ENCODE data around the gene CDYL2. TPM values are rescaled to one million over a fixed set of nuclear protein-coding genes. Genes with fewer than 3 reads are reported as not detected.
"Not testable (repeated sequence)": the region's sequence is repeated elsewhere in the genome, so short reads cannot be mapped to it uniquely, and the experiment has no call there.

CDYL2 gene
- total RNA-seq, 1 donor from 2014 or later: 1.8 TPM

- H3K4me1 Mint-ChIP-seq (ENCODE audit: unreplicated experiment): no peaks in the 10 kb centered on the region
- H3K9me3 Mint-ChIP-seq (ENCODE audit: unreplicated experiment): no peaks in the 10 kb centered on the region
- H3K27ac Mint-ChIP-seq (ENCODE audit: unreplicated experiment): no peak overlapping the region
- no peaks in the 10 kb centered on the region for H3K27me3 Mint-ChIP-seq (ENCODE audit: unreplicated experiment)
- no peaks in the 10 kb centered on the region for H3K36me3 Mint-ChIP-seq (ENCODE audit: unreplicated experiment)
- TF ChIP-seq, protein P1, sequence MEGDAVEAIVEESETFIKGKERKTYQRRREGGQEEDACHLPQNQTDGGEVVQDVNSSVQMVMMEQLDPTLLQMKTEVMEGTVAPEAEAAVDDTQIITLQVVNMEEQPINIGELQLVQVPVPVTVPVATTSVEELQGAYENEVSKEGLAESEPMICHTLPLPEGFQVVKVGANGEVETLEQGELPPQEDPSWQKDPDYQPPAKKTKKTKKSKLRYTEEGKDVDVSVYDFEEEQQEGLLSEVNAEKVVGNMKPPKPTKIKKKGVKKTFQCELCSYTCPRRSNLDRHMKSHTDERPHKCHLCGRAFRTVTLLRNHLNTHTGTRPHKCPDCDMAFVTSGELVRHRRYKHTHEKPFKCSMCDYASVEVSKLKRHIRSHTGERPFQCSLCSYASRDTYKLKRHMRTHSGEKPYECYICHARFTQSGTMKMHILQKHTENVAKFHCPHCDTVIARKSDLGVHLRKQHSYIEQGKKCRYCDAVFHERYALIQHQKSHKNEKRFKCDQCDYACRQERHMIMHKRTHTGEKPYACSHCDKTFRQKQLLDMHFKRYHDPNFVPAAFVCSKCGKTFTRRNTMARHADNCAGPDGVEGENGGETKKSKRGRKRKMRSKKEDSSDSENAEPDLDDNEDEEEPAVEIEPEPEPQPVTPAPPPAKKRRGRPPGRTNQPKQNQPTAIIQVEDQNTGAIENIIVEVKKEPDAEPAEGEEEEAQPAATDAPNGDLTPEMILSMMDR (IDR thresholded peaks at IDR 0.05): no peak
- DNase-seq (ENCODE audit: extremely low spot score, unreplicated experiment): no peak
- no peak overlapping the region for H3K4me3 Mint-ChIP-seq (ENCODE audit: unreplicated experiment)
Observed at GRCh38 chr16:80792031-80792430, 12.4 kb downstream of the CDYL2 start.

GRCh38 chr16:80791411-80791810 lies 13.0 kb downstream of the CDYL2 start:
- DNase-seq (ENCODE audit: extremely low spot score, unreplicated experiment): no peak
- no peak overlapping the region for H3K4me3 Mint-ChIP-seq (ENCODE audit: unreplicated experiment)

DNA sequence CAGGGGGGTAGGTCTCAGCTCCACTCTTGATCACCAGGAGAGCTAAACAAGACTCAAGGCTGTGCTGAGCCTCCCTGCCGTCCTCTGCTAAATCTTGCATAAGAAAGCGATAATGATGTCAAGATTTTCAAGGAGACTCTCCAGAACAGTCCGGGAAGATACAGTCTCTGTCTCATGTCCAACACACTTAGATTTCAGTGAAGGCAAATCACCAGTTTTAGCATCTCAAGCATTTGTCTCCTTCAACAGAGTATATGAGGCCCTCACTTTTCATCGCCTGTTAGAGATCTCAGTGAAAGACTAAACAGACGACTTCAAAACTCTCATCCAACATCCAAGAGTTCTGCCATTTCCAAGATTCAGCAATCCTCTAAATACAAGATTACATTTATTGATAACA lies 13.6 kb downstream of the CDYL2 start:
- no peaks in the 10 kb centered on the region for H3K9me3 Mint-ChIP-seq (ENCODE audit: unreplicated experiment)
- H3K27me3 Mint-ChIP-seq (ENCODE audit: unreplicated experiment): no peaks in the 10 kb centered on the region
- TF ChIP-seq, protein P1 (IDR thresholded peaks at IDR 0.05): no peak
- no peak overlapping the region for H3K4me3 Mint-ChIP-seq (ENCODE audit: unreplicated experiment)
- no peak overlapping the region for H3K27ac Mint-ChIP-seq (ENCODE audit: unreplicated experiment)
- no peaks in the 10 kb centered on the region for H3K36me3 Mint-ChIP-seq (ENCODE audit: unreplicated experiment)
- no peak for DNase-seq (ENCODE audit: extremely low spot score, unreplicated experiment)
- no peaks in the 10 kb centered on the region for H3K4me1 Mint-ChIP-seq (ENCODE audit: unreplicated experiment)

More at GRCh38 chr16:80791411-80791810, 13.0 kb downstream of the CDYL2 start:
- Mint-ChIP-seq H3K27ac (ENCODE audit: unreplicated experiment) (no peak overlapping the region), H3K36me3 (ENCODE audit: unreplicated experiment) (no peaks in the 10 kb centered on the region), H3K27me3 (ENCODE audit: unreplicated experiment) (no peaks in the 10 kb centered on the region), H3K4me1 (ENCODE audit: unreplicated experiment) (no peaks in the 10 kb centered on the region), H3K9me3 (ENCODE audit: unreplicated experiment) (no peaks in the 10 kb centered on the region)
- TF ChIP-seq, protein P1 (IDR thresholded peaks at IDR 0.05): no peak

- no peaks in the 10 kb centered on the region for H3K27me3 Mint-ChIP-seq (ENCODE audit: unreplicated experiment)
Observed at GRCh38 chr16:80788027-80788426, 16.4 kb downstream of the CDYL2 start.

GRCh38 chr16:80786561-80786960 lies 17.8 kb downstream of the CDYL2 start:
- not testable (repeated sequence) for H3K4me3 Mint-ChIP-seq (ENCODE audit: unreplicated experiment); H3K9me3 Mint-ChIP-seq (ENCODE audit: unreplicated experiment); H3K27me3 Mint-ChIP-seq (ENCODE audit: unreplicated experiment); H3K4me1 Mint-ChIP-seq (ENCODE audit: unreplicated experiment); H3K36me3 Mint-ChIP-seq (ENCODE audit: unreplicated experiment); H3K27ac Mint-ChIP-seq (ENCODE audit: unreplicated experiment); DNase-seq (ENCODE audit: extremely low spot score, unreplicated experiment)

More at GRCh38 chr16:80788027-80788426, 16.4 kb downstream of the CDYL2 start:
- Mint-ChIP-seq H3K27ac (ENCODE audit: unreplicated experiment) (no peak overlapping the region), H3K36me3 (ENCODE audit: unreplicated experiment) (no peaks in the 10 kb centered on the region), H3K4me1 (ENCODE audit: unreplicated experiment) (no peaks in the 10 kb centered on the region), H3K4me3 (ENCODE audit: unreplicated experiment) (no peak overlapping the region), H3K9me3 (ENCODE audit: unreplicated experiment) (no peaks in the 10 kb centered on the region)
- no peak for DNase-seq (ENCODE audit: extremely low spot score, unreplicated experiment)
- TF ChIP-seq, protein P1 (IDR thresholded peaks at IDR 0.05): no peak

DNA sequence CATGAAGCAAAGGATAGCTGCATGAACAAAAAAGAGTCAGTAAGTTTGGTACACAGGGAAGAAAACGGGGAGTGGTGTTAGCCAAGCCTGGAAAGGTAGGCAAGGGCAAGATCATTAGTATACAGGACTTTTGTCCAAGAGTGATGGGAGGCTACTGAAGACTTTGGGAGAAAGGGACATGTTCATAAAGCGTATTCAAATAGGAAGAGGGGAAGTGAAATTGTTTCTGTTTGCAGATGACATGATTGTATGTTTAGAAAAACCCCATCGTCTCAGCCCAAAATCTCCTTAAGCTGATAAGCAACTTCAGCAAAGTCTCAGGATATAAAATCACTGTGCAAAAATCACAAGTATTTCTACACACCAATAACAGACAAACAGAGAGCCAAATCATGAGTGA lies 19.4 kb downstream of the CDYL2 start:
- TF ChIP-seq, protein P1 (IDR thresholded peaks at IDR 0.05): no peak
- Mint-ChIP-seq H3K27ac (ENCODE audit: unreplicated experiment) (no peak overlapping the region), H3K4me3 (ENCODE audit: unreplicated experiment) (no peak overlapping the region), H3K4me1 (ENCODE audit: unreplicated experiment) (no peaks in the 10 kb centered on the region), H3K36me3 (ENCODE audit: unreplicated experiment) (no peaks in the 10 kb centered on the region), H3K27me3 (ENCODE audit: unreplicated experiment) (no peaks in the 10 kb centered on the region), H3K9me3 (ENCODE audit: unreplicated experiment) (peaks cover 12% of the 10 kb centered on the region)
- DNase-seq (ENCODE audit: extremely low spot score, unreplicated experiment): no peak

Measured in osteocyte (in vitro differentiated cells).